HTR-8/SVneo (cell line): Measurements from ENCODE around the gene ACSM3.
"Not testable (repeated sequence)": the region's sequence is repeated elsewhere in the genome, so short reads cannot be mapped to it uniquely, and the experiment has no call there.

Experiments
- DNase-seq: peaks from one replicate; pipeline ENCODE4 v3.0.0; 2011; ENCODE audit warnings: low spot score, mixed read lengths; ENCODE audit not compliant: insufficient read length
- FAIRE-seq: peaks from 2 replicates; lab custom pipeline; 2011; peaks lifted over from hg19 to GRCh38; lab: Jason Lieb, UNC

Gene ACSM3, protein sequence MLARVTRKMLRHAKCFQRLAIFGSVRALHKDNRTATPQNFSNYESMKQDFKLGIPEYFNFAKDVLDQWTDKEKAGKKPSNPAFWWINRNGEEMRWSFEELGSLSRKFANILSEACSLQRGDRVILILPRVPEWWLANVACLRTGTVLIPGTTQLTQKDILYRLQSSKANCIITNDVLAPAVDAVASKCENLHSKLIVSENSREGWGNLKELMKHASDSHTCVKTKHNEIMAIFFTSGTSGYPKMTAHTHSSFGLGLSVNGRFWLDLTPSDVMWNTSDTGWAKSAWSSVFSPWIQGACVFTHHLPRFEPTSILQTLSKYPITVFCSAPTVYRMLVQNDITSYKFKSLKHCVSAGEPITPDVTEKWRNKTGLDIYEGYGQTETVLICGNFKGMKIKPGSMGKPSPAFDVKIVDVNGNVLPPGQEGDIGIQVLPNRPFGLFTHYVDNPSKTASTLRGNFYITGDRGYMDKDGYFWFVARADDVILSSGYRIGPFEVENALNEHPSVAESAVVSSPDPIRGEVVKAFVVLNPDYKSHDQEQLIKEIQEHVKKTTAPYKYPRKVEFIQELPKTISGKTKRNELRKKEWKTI

DNA sequence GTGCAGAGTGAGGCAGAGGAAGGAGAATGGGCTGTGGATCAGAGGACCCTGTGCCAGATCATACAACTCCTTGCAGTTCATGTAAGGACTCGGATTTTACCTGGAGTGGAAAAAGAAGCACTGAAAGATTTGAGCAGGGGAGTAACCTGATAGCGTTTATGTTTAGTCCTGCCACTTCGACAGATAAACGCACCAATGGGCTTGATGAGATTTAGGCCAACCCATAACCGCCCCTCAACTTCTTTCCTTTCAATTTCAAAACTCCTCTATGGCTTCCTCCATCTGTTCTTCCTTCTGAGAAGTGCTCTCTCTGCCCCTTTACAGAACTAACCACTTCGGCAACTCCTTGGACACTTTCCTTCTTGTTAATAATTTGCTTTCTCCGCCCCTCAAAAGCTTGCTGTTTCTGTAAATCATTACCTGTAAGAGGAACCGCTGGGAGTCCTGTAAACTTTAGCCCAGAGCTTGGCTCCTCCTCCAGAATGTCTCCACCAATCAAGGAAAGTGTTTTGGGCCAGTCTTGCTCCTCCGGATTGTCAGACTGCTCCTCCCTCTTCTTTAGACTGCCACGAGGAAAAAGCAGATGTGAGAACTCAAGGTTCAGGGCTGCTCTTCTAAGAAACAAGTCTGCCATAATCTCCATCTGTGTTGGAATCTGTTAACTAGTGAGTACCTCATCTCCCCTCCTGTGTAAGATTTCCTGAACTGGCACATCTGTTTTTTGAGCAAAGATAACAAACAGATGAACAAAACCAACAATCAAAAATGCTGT is at the start of gene ACSM3:
TSS of gene ACSM3 (plus strand) at position 554 of the 772 bp plus-strand sequence. CDS start 6,021 bp downstream, outside the sequence.
- FAIRE-seq (no peak), DNase-seq (peak; percentile 63)

DNA sequence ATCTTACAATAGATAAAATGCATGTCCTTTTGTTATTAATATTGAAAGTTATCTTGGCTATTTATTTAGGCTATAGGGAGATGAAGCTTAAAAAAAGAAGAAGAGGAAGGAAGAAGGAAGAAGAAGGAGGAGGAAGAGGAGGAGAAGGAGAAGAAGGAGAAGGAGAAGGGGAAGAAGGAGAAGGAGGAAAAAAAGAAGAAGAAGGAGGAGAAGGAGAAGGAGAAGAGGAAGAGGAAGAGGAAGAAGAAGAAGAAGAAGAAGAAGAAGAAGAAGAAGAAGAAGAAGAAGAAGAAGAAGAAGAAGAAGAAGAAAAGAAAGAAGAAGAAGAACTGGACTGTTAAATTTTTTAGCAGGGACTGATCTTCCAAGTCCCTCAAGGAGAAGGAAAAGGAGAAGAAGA is 46.1 kb upstream of the ACSM3 start:
- not testable (repeated sequence) for FAIRE-seq, DNase-seq

GRCh38 chr16:20720251-20720650 is 43.6 kb upstream of the ACSM3 start:
- no peak for FAIRE-seq
- no peak for DNase-seq

DNA sequence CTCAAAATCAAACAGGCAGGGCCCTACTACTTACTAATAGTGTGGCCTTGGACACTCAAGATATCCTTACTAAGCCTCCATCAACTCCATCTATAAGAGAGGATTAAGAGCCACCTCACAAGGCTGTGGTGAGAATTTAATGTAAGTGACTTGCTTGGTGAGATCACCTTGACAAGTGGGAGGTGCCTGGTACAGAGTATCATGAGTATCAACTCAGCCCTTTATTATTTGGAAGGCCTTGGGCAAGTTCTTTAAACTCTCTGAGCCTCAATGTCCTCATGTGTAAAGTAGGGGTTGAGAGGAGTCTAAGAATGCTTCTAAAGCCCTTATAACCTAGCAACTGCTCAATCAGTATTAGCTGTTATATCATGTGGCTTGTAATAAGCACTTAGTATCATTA is 37.2 kb upstream of the ACSM3 start:
- DNase-seq (no peak), FAIRE-seq (no peak)

- no peak for DNase-seq
- FAIRE-seq = no peak
Observed at GRCh38 chr16:20727181-20727580, 36.6 kb upstream of the ACSM3 start.

GRCh38 chr16:20729141-20729540 is 34.7 kb upstream of the ACSM3 start:
- FAIRE-seq = no peak

GRCh38 chr16:20734056-20734455 is 29.8 kb upstream of the ACSM3 start:
- no peak for DNase-seq
- no peak for FAIRE-seq

More at GRCh38 chr16:20729141-20729540, 34.7 kb upstream of the ACSM3 start:
- DNase-seq = no peak

- DNase-seq (no peak), FAIRE-seq (no peak)
Observed at GRCh38 chr16:20734782-20735181, 29.0 kb upstream of the ACSM3 start.

DNA sequence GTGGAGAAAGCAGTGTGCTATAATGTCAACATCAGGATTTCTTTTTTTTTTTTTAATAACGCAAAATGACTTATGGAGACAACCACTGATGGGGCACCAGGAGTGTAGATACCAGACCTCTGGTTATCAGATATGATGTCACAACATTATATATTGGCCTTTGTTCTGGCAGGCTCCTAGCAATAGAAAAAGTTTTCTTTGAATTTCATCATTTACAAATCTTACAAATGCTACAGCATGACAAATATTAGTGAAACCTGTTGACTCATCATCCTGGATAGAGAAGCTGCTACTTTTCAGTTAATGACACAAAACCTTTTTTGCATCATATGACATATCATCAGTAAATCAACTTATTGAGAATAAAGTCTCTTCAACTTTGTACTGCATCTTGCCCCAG is 28.3 kb upstream of the ACSM3 start:
- FAIRE-seq (no peak), DNase-seq (no peak)

DNA sequence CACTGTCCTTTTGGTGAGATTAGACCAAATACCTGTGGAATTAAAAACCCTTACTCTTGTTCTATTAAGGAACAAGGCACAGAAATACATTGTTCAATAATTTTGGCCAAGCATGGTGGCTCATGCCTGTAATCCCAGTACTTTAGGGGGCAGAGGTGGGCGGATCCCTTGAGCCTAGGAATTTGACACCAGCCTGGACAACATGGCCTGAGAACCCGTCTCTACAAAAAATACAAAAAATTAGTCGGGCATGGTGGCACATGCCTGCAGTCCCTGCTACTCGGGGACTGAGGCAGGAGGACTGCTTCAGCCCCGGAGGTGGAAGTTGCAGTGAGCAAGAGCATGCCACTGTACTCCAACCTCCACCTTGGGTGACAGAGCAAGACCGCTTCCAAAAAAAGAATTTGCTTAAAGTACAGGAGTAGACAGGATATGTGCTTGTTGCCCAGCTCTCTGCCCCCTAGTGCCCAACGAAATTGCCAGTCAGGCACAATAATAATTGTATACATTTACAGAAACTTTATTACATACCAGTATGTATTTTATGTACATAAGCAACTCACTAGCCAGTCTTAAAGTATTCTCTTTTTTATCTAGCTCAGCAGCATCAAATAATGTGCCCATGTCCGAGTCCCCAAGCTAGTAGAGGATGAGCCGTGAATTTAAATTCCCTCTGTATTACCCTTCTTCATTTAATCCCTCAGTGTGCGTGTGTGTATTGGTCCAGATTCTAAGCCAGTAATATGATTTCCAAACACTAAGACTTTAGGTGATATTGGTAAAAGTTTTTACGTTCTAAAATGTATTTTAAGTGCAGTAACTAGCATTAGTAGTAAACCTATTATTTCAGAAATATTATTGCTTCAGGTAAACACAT is 23.6 kb upstream of the ACSM3 start:
- no peak for FAIRE-seq
- DNase-seq = no peak

GRCh38 chr16:20740901-20741521 is 22.8 kb upstream of the ACSM3 start:
- FAIRE-seq (no peak), DNase-seq (peak; percentile 76)

- FAIRE-seq (peak; percentile 80), DNase-seq (peak; percentile 94)
Observed at GRCh38 chr16:20741554-20742285, 22.1 kb upstream of the ACSM3 start, which contains the start of gene THUMPD1. TSS of gene THUMPD1 (minus strand) at chr16:20741818. CDS start at chr16:20741739, 79 bp downstream.

- no peak for DNase-seq
- no peak for FAIRE-seq
Observed at GRCh38 chr16:20743591-20743990, 20.2 kb upstream of the ACSM3 start.

DNA sequence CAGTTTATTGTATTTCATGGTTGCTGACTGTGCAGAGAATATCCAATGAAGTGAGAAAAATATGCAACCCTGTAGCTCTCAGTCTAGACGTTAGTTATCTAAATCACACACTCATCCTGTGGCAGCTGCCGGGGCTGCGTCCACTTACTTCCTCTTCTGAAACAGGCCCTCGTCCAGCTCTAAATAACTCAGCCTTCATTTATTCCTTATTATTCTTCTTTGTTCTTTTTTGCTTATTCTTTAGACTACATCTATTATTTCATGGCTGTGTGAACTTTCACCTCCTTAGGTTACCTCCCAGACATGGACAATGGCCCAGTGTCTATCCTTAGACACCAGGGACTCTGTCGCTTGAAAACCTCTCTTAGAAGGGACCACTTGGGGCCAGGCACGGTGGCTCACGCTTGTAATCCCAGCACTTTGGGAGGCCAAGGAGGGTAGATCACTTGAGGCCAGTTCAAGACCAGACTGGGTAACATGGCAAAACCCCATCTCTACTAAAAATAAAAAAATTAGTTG is 18.8 kb upstream of the ACSM3 start:
- DNase-seq (no peak), FAIRE-seq (no peak)

DNA sequence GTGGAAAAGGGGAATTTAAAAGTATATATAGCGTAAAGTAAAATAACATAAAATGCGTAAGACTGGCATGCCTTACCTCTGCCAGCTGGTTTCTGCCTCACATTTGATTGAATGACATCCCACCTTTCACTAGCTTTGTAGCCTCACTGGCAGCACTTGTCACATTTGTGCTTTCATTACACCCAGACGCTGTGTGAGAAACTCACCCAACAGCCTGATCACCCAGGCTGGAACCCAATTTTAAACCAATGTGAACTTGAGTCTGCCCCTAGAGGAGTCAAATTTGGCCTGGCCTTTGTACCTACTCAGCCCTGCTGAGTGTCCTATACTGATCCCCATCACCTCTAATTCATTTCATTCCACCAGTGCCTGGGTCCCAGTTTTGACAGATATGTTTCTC is 17.4 kb upstream of the ACSM3 start:
- FAIRE-seq (no peak), DNase-seq (no peak)

- FAIRE-seq (no peak), DNase-seq (no peak)
Observed at GRCh38 chr16:20747030-20747816, 16.6 kb upstream of the ACSM3 start.

DNA sequence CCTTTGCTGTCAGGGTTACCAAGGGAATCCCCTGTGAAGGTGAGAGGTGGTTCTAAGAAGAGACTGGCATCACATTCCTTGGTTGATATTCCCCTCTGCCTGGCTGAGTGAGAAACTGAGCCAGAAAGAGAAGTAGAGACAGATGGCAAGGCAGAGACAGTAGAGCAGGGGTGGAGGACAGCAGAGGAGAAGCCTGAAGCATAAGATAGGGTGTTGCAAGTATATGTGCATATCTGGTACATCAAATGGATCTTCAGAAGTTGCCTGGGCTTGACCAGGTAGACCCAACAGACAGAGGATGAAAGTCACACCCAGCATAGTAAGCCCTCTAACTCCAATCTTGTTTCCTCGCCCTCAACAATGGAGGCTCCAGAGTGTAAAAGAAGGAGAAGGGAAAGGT is 14.3 kb upstream of the ACSM3 start:
- DNase-seq (no peak), FAIRE-seq (no peak)

GRCh38 chr16:20750558-20750957 is 13.3 kb upstream of the ACSM3 start:
- DNase-seq (no peak), FAIRE-seq (no peak)
